C4-2B (cell line): ENCODE data around the gene PSMA3.

Experiments
- H3K27ac ChIP-seq: fragments of 450-650 bp; 2 replicates; pipeline ENCODE4 v1.5.1; 2017
- CTCF ChIP-seq: fragments of 450-650 bp; conservative IDR thresholded peaks from 2 replicates; pipeline ENCODE4 v1.5.1; 2017; ENCODE audit warnings: mild to moderate bottlenecking
- ZFX ChIP-seq: fragments of 450-650 bp; IDR thresholded peaks from 2 replicates; pipeline ENCODE4 v1.6.1; 2017

PSMA3 gene

GRCh38 chr14:58275527-58276190 lies 31.0 kb downstream of the PSMA3 start:
- TF ChIP-seq ZFX (no peak), CTCF (no peak)
- H3K27ac ChIP-seq: no peak overlapping the region

GRCh38 chr14:58276208-58276607 lies 31.6 kb downstream of the PSMA3 start:
- no peak for TF ChIP-seq ZFX
- TF ChIP-seq CTCF: no peak

GRCh38 chr14:58278177-58278576 lies 33.5 kb downstream of the PSMA3 start:
- H3K27ac ChIP-seq: no peak overlapping the region
- no peak for TF ChIP-seq CTCF
- no peak for TF ChIP-seq ZFX

More at GRCh38 chr14:58276208-58276607, 31.6 kb downstream of the PSMA3 start:
- H3K27ac ChIP-seq: no peak overlapping the region

DNA sequence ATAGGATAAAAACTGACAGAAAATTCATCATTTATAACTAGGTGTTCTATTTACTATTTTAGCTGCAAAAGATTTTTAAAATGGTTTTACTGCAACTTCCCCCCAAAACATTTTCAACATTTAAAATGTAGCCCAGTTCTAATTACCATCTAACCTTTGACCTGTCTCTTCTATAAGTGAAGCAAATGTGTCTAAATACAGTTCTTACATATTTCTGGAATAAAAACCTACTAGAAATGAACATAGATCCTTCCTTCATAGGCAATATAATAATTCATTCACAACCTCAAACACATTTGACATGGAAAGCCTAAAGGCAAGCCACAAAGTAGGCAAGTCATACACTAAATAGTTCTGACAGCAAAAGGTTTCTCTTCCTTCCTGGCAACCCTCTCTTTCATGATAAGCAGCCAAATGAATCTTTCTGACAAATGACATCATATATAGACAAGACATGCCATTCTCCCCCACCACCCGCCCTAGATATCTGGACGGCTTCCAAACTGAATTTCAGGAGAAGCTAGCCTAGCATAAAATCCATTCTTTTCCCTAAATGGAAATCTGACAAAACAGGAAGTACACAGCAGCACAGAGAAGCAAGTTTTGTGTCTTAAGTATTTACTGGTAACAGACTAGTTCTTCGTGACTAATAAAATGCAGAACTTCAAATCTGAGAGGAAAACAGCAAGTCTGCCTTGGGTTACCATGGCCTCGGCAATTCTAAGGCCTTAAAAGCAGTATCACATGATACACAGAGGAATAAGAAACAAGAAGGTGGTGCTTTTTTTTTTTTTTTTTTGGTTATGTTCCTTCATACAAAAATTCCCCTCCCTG lies 36.5 kb downstream of the PSMA3 start:
- no peak overlapping the region for H3K27ac ChIP-seq

GRCh38 chr14:58281969-58282368 lies 37.3 kb downstream of the PSMA3 start:
- TF ChIP-seq CTCF (no peak), ZFX (no peak)
- no peak overlapping the region for H3K27ac ChIP-seq

More for the DNA sequence above, 36.5 kb downstream of the PSMA3 start:
- TF ChIP-seq ZFX (no peak), CTCF (no peak)

DNA sequence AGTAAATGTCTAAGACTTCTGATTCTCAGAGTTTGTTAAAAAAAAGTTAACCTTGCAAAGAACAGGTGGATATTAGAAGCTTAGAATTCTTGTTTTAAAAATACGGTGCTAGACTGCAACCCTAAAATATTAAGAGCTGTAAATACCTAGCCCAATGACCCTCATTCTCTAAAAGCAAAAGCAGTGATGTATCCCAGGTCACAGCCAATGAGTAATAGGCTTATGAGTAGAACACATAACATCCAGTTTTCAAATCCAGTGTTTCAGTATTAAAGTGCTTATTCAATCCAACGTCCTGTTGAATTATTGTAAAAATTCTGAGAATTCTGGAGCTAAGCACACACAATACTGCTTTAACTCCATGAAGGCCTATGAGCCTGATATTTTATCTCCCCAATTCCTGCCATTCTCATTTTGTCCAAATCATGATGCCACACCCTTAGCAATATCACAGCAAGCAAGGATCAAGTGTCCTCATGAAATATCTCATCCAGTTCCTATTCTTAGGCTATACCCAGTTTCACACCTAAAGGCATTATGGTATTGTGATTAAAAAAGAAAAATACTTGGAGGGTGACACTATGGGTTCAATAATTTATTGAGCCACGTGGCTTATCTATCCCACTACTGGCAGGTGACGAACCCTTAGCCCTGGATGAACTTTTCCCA lies 38.4 kb downstream of the PSMA3 start:
- TF ChIP-seq ZFX: no peak
- TF ChIP-seq CTCF: no peak

GRCh38 chr14:58283730-58284129 lies 39.1 kb downstream of the PSMA3 start:
- TF ChIP-seq ZFX: no peak
- no peak for TF ChIP-seq CTCF
- H3K27ac ChIP-seq: no peak overlapping the region

More for the DNA sequence above, 38.4 kb downstream of the PSMA3 start:
- H3K27ac ChIP-seq: no peak overlapping the region
